Right atrium auricular region (tissue), 2 donors: ENCODE data around the gene RSAD1. TPM values are rescaled to one million over a fixed set of nuclear protein-coding genes. Genes with fewer than 3 reads are reported as not detected.
A peak's percentile ranks its signal among the peaks of the same experiment; 100 is the strongest.

Source experiments
- DNase-seq: peaks from one replicate; pipeline ENCODE4 v3.0.0-alpha.2; 2019; ENCODE audit warnings: low spot score
- H3K27ac ChIP-seq, 2 donors: fragments of 200-600 bp; sonication (generic); 1 replicate in 1 of 2; 2 replicates in 1 of 2; pipeline ENCODE4 v1.5.1; 2016 to 2019
- H3K27me3 ChIP-seq, 2 donors: fragments of 200-600 bp; sonication (generic); one replicate each; pipeline versions ENCODE4 v1.5.1 to v1.6.0; 2017 to 2019
- H3K36me3 ChIP-seq: fragments of 200-600 bp; sonication (generic); one replicate; pipeline ENCODE4 v1.5.1; 2016
- H3K4me1 ChIP-seq, 2 donors: fragments of 200-600 bp; sonication (generic); one replicate each; pipeline versions ENCODE4 v1.5.1 to v1.6.0; 2017 to 2019
- H3K4me3 ChIP-seq, 2 donors: fragments of 200-600 bp; sonication (generic); 1 replicate in 1 of 2; 2 replicates in 1 of 2; pipeline ENCODE4 v1.5.1; 2017 to 2019; ENCODE audit warnings: mild to moderate bottlenecking in 1 of 2, moderate library complexity in 1 of 2
- H3K9me3 ChIP-seq, 2 donors: fragments of 200-600 bp; sonication (generic); one replicate each; pipeline ENCODE4 v1.5.1; 2019
- CTCF ChIP-seq, 2 donors: fragments of 200-600 bp; sonication (generic); IDR thresholded peaks; one replicate each; pipeline ENCODE4 v1.5.1; 2019; ENCODE audit warnings: antibody characterized with exemption in 2 of 2
- total RNA-seq, 2 donors: library from RNA; depleted of rRNA; stranded (reverse); fragments of >200 nt; gene quantifications; one replicate each; pipeline ENCODE4 v1.1.0, GENCODE V29; 2016

RSAD1 gene
- 10 to 100 TPM; 19.1 to 19.3 TPM for total RNA-seq

GRCh38 chr17:50478391-50479381 lies at the start of gene RSAD1:
Gene RSAD1, plus strand, starts transcription at chr17:50478860. Its CDS starts 25 bp downstream, at chr17:50478885.
- DNase-seq, result peak; percentile 86
- TF ChIP-seq CTCF (IDR thresholded peaks at IDR 0.05), result peak; percentile 88 to 95
- Histone ChIP-seq H3K4me1 (peaks cover 0 to 31% of the 10 kb centered on the region in 2 donors), H3K9me3 (no peaks in the 10 kb centered on the region), H3K4me3 (peak within 1 kb of the TSS; percentile 69 to 74), H3K27ac (peak within 1 kb of the TSS; percentile 83 to 88), H3K27me3 (no peaks in the 10 kb centered on the region), H3K36me3 (peaks cover 12% of the 10 kb centered on the region)

DNA sequence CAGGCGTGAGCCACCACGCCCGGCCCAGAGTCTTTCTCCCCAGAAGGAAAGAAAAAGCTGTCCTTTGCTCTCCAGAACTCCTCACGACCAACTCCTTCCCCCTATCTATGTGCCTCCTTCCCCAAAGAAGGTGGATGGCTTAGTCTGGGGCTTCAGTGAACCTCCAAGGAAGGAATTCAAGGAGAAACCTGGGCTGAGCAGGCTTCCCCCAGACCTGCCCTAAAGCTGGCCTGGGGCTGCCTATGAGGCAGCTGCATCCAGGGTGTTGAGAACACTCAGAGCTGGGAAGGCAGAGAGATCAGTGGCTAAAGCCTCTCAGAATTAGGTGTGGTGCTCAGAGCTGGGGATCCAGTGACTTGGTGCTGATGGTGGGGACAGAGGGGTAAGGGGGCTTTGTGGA lies 48.9 kb upstream of the RSAD1 start:
- H3K36me3 ChIP-seq, result no peaks in the 10 kb centered on the region
- no peak for DNase-seq
- no peak overlapping the region for H3K27ac ChIP-seq
- TF ChIP-seq CTCF (IDR thresholded peaks at IDR 0.05), result no peak
- H3K9me3 ChIP-seq, result no peaks in the 10 kb centered on the region
- H3K4me1 ChIP-seq, result peaks cover 0 to 37% of the 10 kb centered on the region in 2 donors
- H3K4me3 ChIP-seq, result no peak overlapping the region
- no peaks in the 10 kb centered on the region for H3K27me3 ChIP-seq

DNA sequence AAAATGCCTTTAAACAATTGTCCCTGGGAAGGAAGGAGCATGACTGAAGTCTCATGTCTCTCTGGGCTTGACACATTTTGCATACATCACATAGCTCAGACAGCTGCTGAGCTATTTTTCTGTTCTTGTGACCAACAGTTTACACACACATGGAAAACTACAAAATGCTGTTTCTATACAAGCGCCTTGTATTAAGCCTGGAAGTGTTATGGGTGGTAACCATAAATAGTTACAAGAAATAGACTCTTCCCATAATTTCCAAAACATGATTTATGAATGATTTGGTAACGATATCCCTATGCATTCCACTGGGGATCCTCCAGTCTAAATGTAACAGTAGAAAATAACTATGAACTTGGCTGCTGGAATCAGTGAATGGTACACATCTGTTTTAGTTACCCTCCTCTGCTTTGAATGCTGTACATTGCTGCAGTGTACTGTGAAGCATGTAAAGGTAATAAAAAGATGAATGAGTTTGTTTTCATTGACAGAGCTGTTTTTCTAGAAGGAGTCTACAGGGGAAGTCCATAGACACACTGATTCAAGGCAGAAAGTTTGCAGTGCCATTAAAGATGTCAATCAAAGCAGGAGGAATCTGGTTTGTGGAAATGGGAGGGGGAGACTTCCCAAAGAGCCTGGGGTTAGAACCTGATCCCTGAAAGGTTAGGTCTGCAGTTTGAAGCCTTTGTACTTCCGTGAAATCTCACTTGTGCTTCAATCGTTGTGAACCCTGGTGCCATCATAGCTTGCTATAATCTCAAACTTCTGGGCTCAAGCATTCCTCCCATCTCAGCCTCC lies 47.6 kb upstream of the RSAD1 start:
- no peak for TF ChIP-seq CTCF (IDR thresholded peaks at IDR 0.05)
- no peaks in the 10 kb centered on the region for H3K9me3 ChIP-seq
- no peak overlapping the region for H3K4me3 ChIP-seq
- H3K4me1 ChIP-seq, result peaks cover 0 to 28% of the 10 kb centered on the region in 2 donors
- H3K27me3 ChIP-seq, result no peaks in the 10 kb centered on the region
- no peaks in the 10 kb centered on the region for H3K36me3 ChIP-seq
- no peak overlapping the region for H3K27ac ChIP-seq
- DNase-seq, result no peak

DNA sequence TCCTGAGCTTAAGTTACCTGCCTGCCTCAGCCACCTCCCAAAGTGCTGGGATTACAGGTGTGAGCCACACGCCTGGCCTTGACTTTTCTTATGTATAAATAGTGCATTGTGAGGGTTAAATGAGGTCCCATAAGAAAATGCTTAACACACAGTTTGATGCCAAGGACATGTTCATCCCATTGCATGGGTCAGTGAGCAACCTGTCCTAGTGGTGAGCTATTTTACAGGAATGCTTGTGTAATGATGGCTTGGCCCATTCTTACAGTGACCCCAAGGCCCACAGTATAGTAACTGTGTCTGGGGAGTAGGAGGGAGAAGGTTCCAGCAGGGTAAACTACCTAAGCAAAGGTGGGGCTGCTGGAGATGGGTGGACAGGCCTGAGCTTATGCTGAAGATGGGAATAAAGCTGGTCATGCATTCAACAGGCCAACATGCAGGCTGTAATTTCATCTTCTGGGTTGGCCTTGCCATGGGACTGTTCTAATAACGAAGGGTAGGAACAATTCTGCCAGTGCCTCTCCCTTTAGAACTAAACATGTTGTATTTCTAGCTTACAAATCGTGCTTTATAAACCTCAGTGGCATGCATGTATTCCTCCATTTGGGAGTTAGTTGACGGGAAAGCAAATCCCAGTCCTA lies 46.4 kb upstream of the RSAD1 start:
- DNase-seq, result no peak
- Histone ChIP-seq H3K4me3 (no peak overlapping the region), H3K27ac (no peak overlapping the region), H3K9me3 (no peaks in the 10 kb centered on the region), H3K4me1 (peaks cover 0 to 18% of the 10 kb centered on the region in 2 donors), H3K27me3 (no peaks in the 10 kb centered on the region), H3K36me3 (no peaks in the 10 kb centered on the region)
- TF ChIP-seq CTCF (IDR thresholded peaks at IDR 0.05), result no peak

DNA sequence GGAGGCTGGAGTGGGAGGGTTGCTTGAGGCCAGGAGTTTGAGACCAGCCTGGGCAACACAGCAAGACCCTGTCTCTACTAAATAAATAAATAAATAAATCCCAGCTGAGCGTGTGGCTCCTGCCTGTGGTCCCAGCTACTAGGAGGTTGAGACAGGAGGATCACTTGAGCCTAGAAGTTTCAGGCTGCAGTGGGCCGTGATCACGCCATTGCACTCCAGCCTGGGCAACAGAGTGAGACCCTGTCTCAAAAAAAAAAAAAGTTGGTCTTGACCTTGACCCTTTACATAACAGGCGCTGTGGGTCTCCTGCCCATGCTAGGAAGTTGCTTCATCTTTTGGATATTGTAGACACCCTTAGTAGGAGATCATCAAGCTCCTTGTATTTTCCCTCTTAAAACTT lies 41.3 kb upstream of the RSAD1 start:
- peaks cover 0 to 13% of the 10 kb centered on the region in 2 donors for H3K4me1 ChIP-seq
- H3K27me3 ChIP-seq, result no peaks in the 10 kb centered on the region
- no peaks in the 10 kb centered on the region for H3K36me3 ChIP-seq
- no peak for DNase-seq
- H3K9me3 ChIP-seq, result no peaks in the 10 kb centered on the region
- H3K27ac ChIP-seq, result no peak overlapping the region
- H3K4me3 ChIP-seq, result no peak overlapping the region
- TF ChIP-seq CTCF (IDR thresholded peaks at IDR 0.05), result no peak
